KOPT-K1 (cell line): ENCODE results near the gene ALPP.
"Not testable (repeated sequence)": the region's sequence is repeated elsewhere in the genome, so short reads cannot be mapped to it uniquely, and the experiment has no call there.

Experiments used
- H3K27ac ChIP-seq: fragments of 200-600 bp; sonication (generic); 2 replicates; pipeline ENCODE4 v1.5.1; 2016; ENCODE audit warnings: antibody characterized with exemption, mild to moderate bottlenecking, low read depth, low read length; ENCODE audit not compliant: poor library complexity, severe bottlenecking
- H3K36me3 ChIP-seq: fragments of 200-600 bp; sonication (generic); 2 replicates; pipeline ENCODE4 v1.5.1; 2017; ENCODE audit warnings: antibody characterized with exemption, mild to moderate bottlenecking, low read length, moderate library complexity; ENCODE audit not compliant: insufficient read depth
- H3K9me3 ChIP-seq: fragments of 200-600 bp; sonication (generic); 2 replicates; pipeline ENCODE4 v1.5.1; 2017; ENCODE audit warnings: antibody characterized with exemption, low read length, mild to moderate bottlenecking; ENCODE audit not compliant: insufficient read depth, poor library complexity, severe bottlenecking

The ALPP gene

DNA sequence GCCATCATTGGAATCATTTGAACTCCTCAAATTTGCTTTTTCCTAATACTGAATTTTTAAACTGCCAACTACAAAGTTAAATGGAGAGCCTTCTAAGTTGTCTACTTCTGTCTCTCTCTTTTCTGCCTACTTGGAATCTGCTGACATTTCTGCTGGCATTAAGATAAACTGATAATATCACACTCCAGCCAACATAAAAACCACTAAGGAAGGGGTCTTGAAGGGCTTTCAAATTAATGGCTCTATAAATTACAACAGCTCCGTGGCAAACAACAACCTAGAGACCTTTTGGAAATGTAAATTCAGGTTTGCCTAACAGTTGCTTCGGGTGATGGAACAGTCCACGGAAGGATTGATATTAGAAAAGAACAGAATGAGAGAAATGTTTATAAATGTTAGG, 12.1 kb downstream of the ALPP start:
- Histone ChIP-seq H3K27ac (no peak overlapping the region), H3K36me3 (no peaks in the 10 kb centered on the region), H3K9me3 (no peaks in the 10 kb centered on the region)

DNA sequence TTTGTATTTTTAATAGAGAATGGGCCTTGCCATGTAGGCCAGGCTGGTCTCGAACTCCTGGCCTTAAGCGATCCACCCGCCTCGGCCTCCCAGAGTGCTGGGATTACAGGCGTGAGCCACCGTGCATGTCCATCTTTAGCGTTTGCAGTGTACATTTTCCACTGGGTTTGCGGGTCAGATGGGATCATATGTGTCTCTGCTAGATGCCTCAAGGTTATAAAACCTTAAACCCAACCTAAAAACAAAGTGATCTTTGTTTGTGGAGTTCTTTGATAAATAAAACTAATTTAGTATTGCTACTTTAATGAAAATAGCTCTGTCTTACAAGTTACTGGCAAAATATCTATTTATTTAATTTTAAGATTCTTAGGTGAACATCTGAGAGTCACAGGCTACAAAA, 15.0 kb downstream of the ALPP start:
- no peaks in the 10 kb centered on the region for H3K9me3 ChIP-seq
- H3K27ac ChIP-seq = no peak overlapping the region

DNA sequence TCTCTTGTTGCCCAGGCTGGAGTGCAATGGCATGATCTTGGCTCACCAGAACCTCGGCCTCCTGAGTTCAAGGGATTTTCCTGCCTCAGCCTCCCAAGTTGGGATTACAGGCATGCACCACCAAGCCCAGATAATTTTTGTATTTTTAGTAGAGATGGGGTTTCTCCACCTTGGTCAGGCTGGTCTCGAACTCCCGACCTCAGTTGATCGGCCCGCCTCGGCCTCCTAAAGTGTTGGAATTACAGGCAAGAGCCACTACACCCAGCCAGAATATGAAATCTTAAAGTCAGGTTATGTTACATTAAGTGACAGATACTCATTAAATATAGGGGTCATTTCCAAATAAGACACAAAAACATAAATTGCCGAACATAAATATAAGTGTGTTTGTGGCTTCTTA, 15.9 kb downstream of the ALPP start:
- H3K36me3 ChIP-seq, H3K27ac ChIP-seq, H3K9me3 ChIP-seq: not testable (repeated sequence)

More for the DNA sequence above, 15.0 kb downstream of the ALPP start:
- no peaks in the 10 kb centered on the region for H3K36me3 ChIP-seq

DNA sequence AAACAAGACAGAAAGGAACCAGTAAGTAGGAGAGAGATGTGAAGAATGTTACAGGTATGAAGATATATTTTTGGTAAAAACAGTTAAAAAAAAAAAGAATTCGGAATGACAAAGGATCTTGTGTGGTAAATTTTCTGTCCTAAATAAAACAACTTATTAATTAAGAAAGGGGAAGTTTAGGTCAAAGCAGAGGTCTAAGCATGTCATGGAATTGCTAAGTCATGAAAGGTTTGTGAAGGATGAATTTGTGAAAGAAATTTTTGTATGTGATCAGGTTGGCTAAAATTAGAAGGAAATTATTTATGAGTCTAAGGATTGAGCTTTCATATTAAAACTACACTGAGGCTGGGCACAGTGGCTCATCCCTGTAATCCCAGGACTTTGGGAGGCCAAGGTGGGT, 17.0 kb downstream of the ALPP start:
- no peak overlapping the region for H3K27ac ChIP-seq
- no peaks in the 10 kb centered on the region for H3K36me3 ChIP-seq
- no peaks in the 10 kb centered on the region for H3K9me3 ChIP-seq

GRCh38 chr2:232396683-232397082, 18.1 kb downstream of the ALPP start:
- H3K9me3 ChIP-seq = no peaks in the 10 kb centered on the region
- H3K27ac ChIP-seq = no peak overlapping the region
- no peaks in the 10 kb centered on the region for H3K36me3 ChIP-seq

DNA sequence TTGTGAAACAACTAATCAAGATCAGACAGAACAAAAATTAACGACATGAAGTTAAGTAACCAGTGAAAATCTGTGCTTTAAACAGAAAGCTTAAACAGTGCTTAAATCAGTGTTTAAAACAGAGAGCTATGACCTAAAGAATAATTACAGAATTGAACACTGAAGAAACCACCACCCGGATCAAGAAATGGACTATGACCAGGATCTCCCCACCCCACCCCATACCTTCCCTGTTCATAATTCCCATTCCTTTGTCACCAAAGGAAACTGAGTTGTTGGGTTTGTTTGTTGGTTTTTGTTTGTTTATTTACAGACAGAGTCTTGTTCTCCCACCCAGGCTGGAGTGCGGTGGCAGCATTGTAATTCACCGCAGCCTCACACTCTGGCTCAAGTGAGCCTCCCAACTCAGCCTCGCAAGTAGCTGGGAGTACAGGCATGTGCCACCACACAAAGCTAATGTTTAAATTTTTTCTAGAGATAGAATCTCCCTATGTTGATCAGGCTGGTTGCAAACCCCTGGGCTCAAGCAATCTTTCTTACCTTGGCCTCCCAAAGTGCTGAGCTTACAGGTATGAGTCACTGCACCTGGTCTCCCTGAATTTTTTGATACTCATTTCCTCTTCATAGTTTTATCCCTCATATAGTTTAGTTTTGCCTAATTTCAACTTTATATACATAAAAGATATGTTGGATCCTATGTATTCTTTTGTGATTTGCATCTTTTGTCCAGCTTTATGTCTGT, 19.9 kb downstream of the ALPP start:
- H3K36me3 ChIP-seq = no peaks in the 10 kb centered on the region
- H3K27ac ChIP-seq = no peak overlapping the region
- no peaks in the 10 kb centered on the region for H3K9me3 ChIP-seq

- Histone ChIP-seq H3K9me3 (no peaks in the 10 kb centered on the region), H3K36me3 (no peaks in the 10 kb centered on the region), H3K27ac (no peak overlapping the region)
These were observed 21.9 kb downstream of the ALPP start for GRCh38 chr2:232400256-232401015.

DNA sequence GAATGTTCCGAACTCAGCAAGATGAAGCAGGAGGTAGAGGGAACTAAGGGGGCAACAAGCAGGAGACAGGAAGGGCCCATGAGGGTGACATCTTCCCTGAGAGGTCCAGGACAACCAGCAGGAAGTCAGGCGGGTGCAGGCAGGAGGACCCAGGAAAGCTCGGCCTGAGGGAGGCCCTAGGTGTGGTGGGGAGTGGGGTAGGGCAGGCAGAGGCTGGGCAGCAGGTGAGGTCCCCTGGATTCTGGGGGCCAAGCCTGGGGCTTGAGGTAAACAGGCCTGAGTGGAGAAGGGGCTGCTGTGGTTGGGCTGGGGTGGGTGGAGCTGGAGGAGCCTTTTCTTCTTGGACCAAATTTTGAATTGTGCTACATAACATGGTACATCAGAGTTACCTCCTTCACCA, 24.0 kb downstream of the ALPP start:
- Histone ChIP-seq H3K36me3 (no peaks in the 10 kb centered on the region), H3K27ac (no peak overlapping the region), H3K9me3 (no peaks in the 10 kb centered on the region)

GRCh38 chr2:232405943-232406510, 27.5 kb downstream of the ALPP start:
- Histone ChIP-seq H3K27ac (no peak overlapping the region), H3K36me3 (no peaks in the 10 kb centered on the region), H3K9me3 (no peaks in the 10 kb centered on the region)

- no peaks in the 10 kb centered on the region for H3K36me3 ChIP-seq
- no peak within 1 kb of the TSS for H3K27ac ChIP-seq
- H3K9me3 ChIP-seq = no peaks in the 10 kb centered on the region
These were observed 28.2 kb downstream of the ALPP start, which contains the start of gene ALPG for GRCh38 chr2:232406556-232407310. ALPG (plus strand) TSS chr2:232406844; CDS start chr2:232406895, 51 bp downstream.

- not testable (repeated sequence) for H3K36me3 ChIP-seq, H3K9me3 ChIP-seq, H3K27ac ChIP-seq
These were observed 29.0 kb downstream of the ALPP start for GRCh38 chr2:232407428-232408150.

- H3K36me3 ChIP-seq, H3K27ac ChIP-seq, H3K9me3 ChIP-seq: not testable (repeated sequence)
These were observed 29.7 kb downstream of the ALPP start for GRCh38 chr2:232408269-232408668.

- not testable (repeated sequence) for H3K27ac ChIP-seq, H3K9me3 ChIP-seq, H3K36me3 ChIP-seq
These were observed 31.1 kb downstream of the ALPP start for GRCh38 chr2:232409617-232410016.

DNA sequence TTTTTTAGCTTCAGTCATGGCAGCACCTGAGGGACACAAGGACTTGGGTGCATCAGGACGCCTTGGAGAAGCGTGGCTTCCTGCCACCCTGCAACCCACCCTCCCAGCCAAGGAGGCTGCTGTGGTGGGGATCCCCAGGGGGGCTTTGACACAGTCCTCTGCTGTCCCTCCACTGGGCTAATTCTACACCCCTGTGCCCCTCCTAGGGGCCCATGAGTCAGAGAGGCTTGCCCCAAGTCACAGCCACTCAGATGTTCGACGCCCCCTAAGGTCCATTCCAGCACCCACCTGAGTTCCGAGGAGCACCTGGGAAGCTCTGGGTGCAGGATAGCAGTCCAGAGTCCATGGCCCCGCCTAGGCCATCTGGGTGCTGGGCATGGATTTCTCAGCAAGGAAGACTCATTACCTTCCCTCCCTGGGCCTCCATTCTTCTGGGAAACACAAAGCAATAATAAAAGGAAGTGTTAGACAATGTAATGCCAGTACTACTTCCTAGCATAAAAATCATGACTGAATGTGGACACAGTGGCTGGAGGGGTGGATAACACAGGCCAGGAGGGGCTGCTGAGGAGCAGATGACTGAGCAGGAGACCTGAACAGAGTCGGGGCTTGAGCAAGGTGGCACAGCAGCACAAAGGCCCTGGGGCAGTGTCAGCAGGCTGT, 31.8 kb downstream of the ALPP start:
- Histone ChIP-seq H3K36me3 (no peaks in the 10 kb centered on the region), H3K9me3 (no peaks in the 10 kb centered on the region), H3K27ac (no peak overlapping the region)
